Neuronal stem cell (in vitro differentiated cells): Measurements from ENCODE around the gene SOS1.

ENCODE experiments used
- DNase-seq: peaks from one replicate; pipeline ENCODE4 v3.0.0-alpha.2; 2013; ENCODE audit warnings: low spot score
- H2AFZ ChIP-seq: one replicate; pipeline ENCODE4 v1.6.1; 2013; ENCODE audit warnings: mild to moderate bottlenecking, low read length, inconsistent platforms
- H2AK5ac ChIP-seq: 2 replicates; pipeline ENCODE4 v1.6.1; 2013; ENCODE audit warnings: low read depth, mild to moderate bottlenecking, inconsistent platforms, low read length, moderate library complexity, mixed read lengths
- H2BK120ac ChIP-seq: 2 replicates; pipeline ENCODE4 v1.6.1; 2013; ENCODE audit warnings: low read depth, mild to moderate bottlenecking, inconsistent platforms, low read length, moderate library complexity, mixed read lengths
- H2BK12ac ChIP-seq: one replicate; pipeline ENCODE4 v1.6.1; 2013; ENCODE audit warnings: low read length, inconsistent platforms
- H2BK15ac ChIP-seq: 2 replicates; pipeline ENCODE4 v1.6.1; 2013; ENCODE audit warnings: mild to moderate bottlenecking, low read length, inconsistent platforms, mixed read lengths
- H2BK5ac ChIP-seq: one replicate; pipeline ENCODE4 v1.6.1; 2013; ENCODE audit warnings: inconsistent platforms, mild to moderate bottlenecking, low read length, moderate library complexity
- H3K14ac ChIP-seq: one replicate; pipeline ENCODE4 v1.6.1; 2013; ENCODE audit warnings: low read length, inconsistent platforms
- H3K18ac ChIP-seq: 2 replicates; pipeline ENCODE4 v1.6.1; 2013; ENCODE audit warnings: low read length, inconsistent platforms
- H3K23ac ChIP-seq: 2 replicates; pipeline ENCODE4 v1.6.1; 2013; ENCODE audit warnings: low read depth, mild to moderate bottlenecking, mixed read lengths, low read length, inconsistent platforms; ENCODE audit not compliant: poor library complexity
- H3K27ac ChIP-seq: replicated peaks from 3 replicates; pipeline ENCODE4 v1.5.1; 2013; ENCODE audit warnings: low read length, inconsistent platforms
- H3K27me3 ChIP-seq, 3 experiments: 2 replicates each; pipeline ENCODE4 v1.6.1; 2013; ENCODE audit warnings: low read length in 3 of 3, mild to moderate bottlenecking in 2 of 3, inconsistent platforms in 1 of 3, low read depth in 1 of 3, mixed read lengths in 1 of 3, moderate library complexity in 1 of 3; ENCODE audit not compliant: control insufficient read depth in 3 of 3, insufficient read depth in 3 of 3
- H3K36me3 ChIP-seq, 2 donors: replicated peaks in 1 of 2; 2 replicates each; pipeline ENCODE4 v1.6.1; 2013; ENCODE audit warnings: low read length in 2 of 2; ENCODE audit not compliant: control insufficient read depth in 2 of 2, insufficient read depth in 2 of 2
- H3K4ac ChIP-seq: 2 replicates; pipeline ENCODE4 v1.6.1; 2013; ENCODE audit warnings: inconsistent platforms, mild to moderate bottlenecking, low read length, moderate library complexity
- H3K4me1 ChIP-seq, 2 donors: 1 replicate in 1 of 2; 2 replicates in 1 of 2; pipeline ENCODE4 v1.6.1; 2013; ENCODE audit warnings: low read length in 2 of 2, low read depth in 1 of 2; ENCODE audit not compliant: control insufficient read depth in 2 of 2, insufficient read depth in 1 of 2
- H3K4me2 ChIP-seq: one replicate; pipeline ENCODE4 v1.6.1; 2013; ENCODE audit warnings: mild to moderate bottlenecking, low read length, inconsistent platforms; ENCODE audit not compliant: insufficient read depth, poor library complexity, severe bottlenecking
- H3K4me3 ChIP-seq, 2 donors: 2 replicates each; pipeline ENCODE4 v1.5.1; 2013; ENCODE audit warnings: low read length in 2 of 2, mild to moderate bottlenecking in 2 of 2, inconsistent platforms in 1 of 2, moderate library complexity in 1 of 2
- H3K79me1 ChIP-seq: one replicate; pipeline ENCODE4 v1.6.1; 2013; ENCODE audit warnings: low read depth, mild to moderate bottlenecking, inconsistent platforms, low read length, moderate library complexity
- H3K9ac ChIP-seq: one replicate; pipeline ENCODE4 v1.6.1; 2013; ENCODE audit warnings: mild to moderate bottlenecking, low read depth, low read length, inconsistent platforms; ENCODE audit not compliant: poor library complexity
- H3K9me3 ChIP-seq, 2 donors: replicated peaks in 1 of 2; 2 replicates each; pipeline versions ENCODE3 to v1.6.1; 2013; ENCODE audit warnings: low read length in 2 of 2, mild to moderate bottlenecking in 2 of 2, inconsistent platforms in 1 of 2, low read depth in 1 of 2, mixed read lengths in 1 of 2, moderate library complexity in 1 of 2; ENCODE audit not compliant: control insufficient read depth in 2 of 2, insufficient read depth in 1 of 2
- H4K8ac ChIP-seq: one replicate; pipeline ENCODE4 v1.6.1; 2013; ENCODE audit warnings: low read depth, mild to moderate bottlenecking, inconsistent platforms, low read length, moderate library complexity
- H4K91ac ChIP-seq: one replicate; pipeline ENCODE4 v1.6.1; 2013; ENCODE audit warnings: low read length, low read depth, mild to moderate bottlenecking, inconsistent platforms; ENCODE audit not compliant: poor library complexity
- WGBS, 2 donors: extraction: QIAGEN DNeasy Blood & Tissue Kit; methylation state at CpG; one replicate each; pipeline ENCODE4 v1.1.7; 2013; ENCODE audit warnings: missing lambda C conversion rate in 2 of 2, mixed read lengths in 1 of 2; ENCODE audit not compliant: insufficient read length in 2 of 2, insufficient replicate concordance in 1 of 2; ENCODE audit errors: extremely low coverage in 2 of 2; 5-methylcytosine and 5-hydroxymethylcytosine counted together

SOS1 gene

DNA sequence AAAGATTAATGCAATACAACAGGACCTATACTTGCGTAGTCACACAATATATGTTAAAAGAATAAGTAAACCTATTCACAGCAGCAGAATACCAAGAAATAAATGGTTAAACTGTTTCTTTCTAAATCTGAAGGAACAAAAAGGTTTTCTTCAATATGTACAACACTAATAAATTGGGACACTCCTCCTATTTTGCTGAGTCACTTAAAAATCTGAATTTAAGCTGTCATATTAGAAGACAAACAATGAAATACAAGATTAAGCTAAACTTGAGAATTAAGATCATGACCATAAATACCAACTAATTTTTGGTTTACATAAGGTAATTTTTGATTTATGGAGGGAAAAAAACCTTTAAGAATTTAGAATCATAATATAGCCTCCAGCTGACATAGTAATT lies 138.4 kb downstream of the SOS1 start:
- Histone ChIP-seq H3K9ac (no peak overlapping the region), H3K4me2 (no peak overlapping the region), H3K14ac (no peak overlapping the region), H3K79me1 (no peaks in the 10 kb centered on the region), H2BK120ac (no peak overlapping the region), H2BK12ac (no peak overlapping the region), H3K27me3 (no peaks in the 10 kb centered on the region), H3K4me1 (no peaks in the 10 kb centered on the region), H3K4ac (no peak overlapping the region), H2AK5ac (no peak overlapping the region), H2BK15ac (no peak overlapping the region), H3K23ac (no peak overlapping the region), H2BK5ac (no peak overlapping the region), H3K18ac (no peak overlapping the region), H3K4me3 (no peak overlapping the region), H4K91ac (no peak overlapping the region), H3K9me3 (no peaks in the 10 kb centered on the region), H3K36me3 (peaks cover 8 to 46% of the 10 kb centered on the region in 2 donors), H3K27ac (no peak overlapping the region), H2AFZ (no peak overlapping the region), H4K8ac (no peak overlapping the region)
- no CpG with 5 or more reads among the region's 1 CpG for WGBS, 2 donors
- DNase-seq, result no peak

DNA sequence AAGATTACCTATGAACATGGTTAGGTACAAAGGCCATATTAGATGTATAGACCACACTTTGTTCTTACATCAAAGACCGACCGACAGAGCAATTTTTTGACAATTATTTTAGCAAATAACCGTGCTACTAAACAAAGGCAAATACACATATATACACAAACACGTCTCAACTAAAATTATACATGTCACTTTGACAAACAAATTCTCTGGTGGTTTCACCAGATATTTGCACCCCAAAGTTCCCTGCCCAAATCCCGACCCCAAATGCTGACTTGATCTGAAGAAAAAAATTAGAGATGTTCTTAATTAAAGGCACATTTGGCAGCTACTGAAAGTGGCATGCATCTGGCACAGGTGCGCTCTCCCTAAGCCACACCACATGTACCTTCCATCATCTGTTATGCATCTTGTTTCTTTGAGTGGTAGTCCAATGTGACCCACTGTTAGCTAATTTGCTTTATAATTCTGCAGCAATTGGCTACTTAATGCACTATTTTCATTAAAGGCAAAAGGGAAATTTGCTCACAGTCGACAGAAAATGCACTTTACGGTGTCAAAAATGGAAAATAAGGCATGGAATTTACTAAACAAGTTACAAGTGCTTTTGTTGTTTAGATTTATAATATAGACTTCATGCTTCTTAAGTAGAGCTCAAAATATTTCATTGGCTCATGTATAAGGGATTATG lies 139.0 kb downstream of the SOS1 start:
- Histone ChIP-seq H3K27ac (no peak overlapping the region), H3K27me3 (no peaks in the 10 kb centered on the region), H3K36me3 (peaks cover 8 to 39% of the 10 kb centered on the region in 2 donors), H2AK5ac (no peak overlapping the region), H3K79me1 (no peaks in the 10 kb centered on the region), H2BK120ac (no peak overlapping the region), H4K91ac (no peak overlapping the region), H3K4me2 (no peak overlapping the region), H3K23ac (no peak overlapping the region), H2BK15ac (no peak overlapping the region), H3K9me3 (no peaks in the 10 kb centered on the region), H3K4me3 (no peak overlapping the region), H3K18ac (no peak overlapping the region), H2AFZ (no peak overlapping the region), H2BK5ac (no peak overlapping the region), H3K9ac (no peak overlapping the region), H3K14ac (no peak overlapping the region), H4K8ac (no peak overlapping the region), H3K4ac (no peak overlapping the region), H2BK12ac (no peak overlapping the region), H3K4me1 (no peaks in the 10 kb centered on the region)
- DNase-seq, result no peak
- 100% methylated on average over 2 of the region's 8 CpGs; no CpG with 5 or more reads in 1 of the 2 donors for whole genome bisulfite sequencing, 2 donors

- no peak overlapping the region for H2BK15ac ChIP-seq
- DNase-seq, result no peak
- H3K36me3 ChIP-seq, result peaks cover 8 to 32% of the 10 kb centered on the region in 2 donors
- no peak overlapping the region for H3K23ac ChIP-seq
- no peaks in the 10 kb centered on the region for H3K9me3 ChIP-seq
- no peak overlapping the region for H2BK120ac ChIP-seq
- no peak overlapping the region for H4K91ac ChIP-seq
- no peak overlapping the region for H4K8ac ChIP-seq
- no peak overlapping the region for H3K4ac ChIP-seq
- no peak overlapping the region for H2BK12ac ChIP-seq
- H2AFZ ChIP-seq, result no peak overlapping the region
- no CpG with 5 or more reads among the region's 3 CpGs for WGBS, 2 donors
- no peak overlapping the region for H3K9ac ChIP-seq
- no peak overlapping the region for H3K14ac ChIP-seq
- no peak overlapping the region for H3K18ac ChIP-seq
- no peak overlapping the region for H3K27ac ChIP-seq
- no peak overlapping the region for H3K4me3 ChIP-seq
- no peak overlapping the region for H2BK5ac ChIP-seq
- no peak overlapping the region for H3K4me2 ChIP-seq
- no peak overlapping the region for H2AK5ac ChIP-seq
- H3K27me3 ChIP-seq, result no peaks in the 10 kb centered on the region
- no peaks in the 10 kb centered on the region for H3K79me1 ChIP-seq
- no peaks in the 10 kb centered on the region for H3K4me1 ChIP-seq
Measured at GRCh38 chr2:38981003-38981669, 139.7 kb downstream of the SOS1 start.

- H3K23ac ChIP-seq, result no peak overlapping the region
- no peaks in the 10 kb centered on the region for H3K9me3 ChIP-seq
- no peak overlapping the region for H2AK5ac ChIP-seq
- no peak overlapping the region for H4K8ac ChIP-seq
- peaks cover 0 to 10% of the 10 kb centered on the region in 2 donors for H3K36me3 ChIP-seq
- H4K91ac ChIP-seq, result no peak overlapping the region
- no peak overlapping the region for H2BK12ac ChIP-seq
- no CpG with 5 or more reads among the region's 3 CpGs for WGBS, 2 donors
- H2BK15ac ChIP-seq, result no peak overlapping the region
- H3K9ac ChIP-seq, result no peak overlapping the region
- H3K27me3 ChIP-seq, result no peaks in the 10 kb centered on the region
- no peak overlapping the region for H3K18ac ChIP-seq
- H3K4me2 ChIP-seq, result no peak overlapping the region
- H3K4ac ChIP-seq, result no peak overlapping the region
- H3K4me1 ChIP-seq, result no peaks in the 10 kb centered on the region
- DNase-seq, result no peak
- H3K79me1 ChIP-seq, result no peaks in the 10 kb centered on the region
- no peak overlapping the region for H3K14ac ChIP-seq
- H2AFZ ChIP-seq, result no peak overlapping the region
- H2BK120ac ChIP-seq, result no peak overlapping the region
- H2BK5ac ChIP-seq, result no peak overlapping the region
- no peak overlapping the region for H3K4me3 ChIP-seq
- no peak overlapping the region for H3K27ac ChIP-seq
Measured at GRCh38 chr2:38978908-38979307, 141.9 kb downstream of the SOS1 start.
